Epithelial cell of prostate (primary cell): ENCODE results near the gene CYP3A4.
A peak's percentile ranks its signal among the peaks of the same experiment; 100 is the strongest.
"Not testable (repeated sequence)": the region's sequence is repeated elsewhere in the genome, so short reads cannot be mapped to it uniquely, and the experiment has no call there.

Experiments
- DNase-seq: peaks from one replicate; pipeline ENCODE4 v3.0.0-alpha.2; 2011; ENCODE audit warnings: low read depth, low spot score
- H3K27ac ChIP-seq: fragments of 450-650 bp; 2 replicates; pipeline ENCODE4 v1.5.1; 2017; ENCODE audit warnings: mild to moderate bottlenecking

Gene CYP3A4

GRCh38 chr7:99784007-99784406 is at the start of gene CYP3A4:
Gene CYP3A4 (minus strand): TSS chr7:99784184. CDS start chr7:99784081, 103 bp downstream.
- H3K27ac ChIP-seq, result no peak within 1 kb of the TSS
- no peak for DNase-seq

GRCh38 chr7:99833289-99833877 is 49.4 kb upstream of the CYP3A4 start:
- no peak for DNase-seq
- no peak overlapping the region for H3K27ac ChIP-seq

- DNase-seq, result no peak
- H3K27ac ChIP-seq, result no peak overlapping the region
Observed at GRCh38 chr7:99831595-99831994, 47.6 kb upstream of the CYP3A4 start.

GRCh38 chr7:99829524-99830160 is 45.7 kb upstream of the CYP3A4 start:
- DNase-seq, result no peak
- H3K27ac ChIP-seq, result no peak overlapping the region

GRCh38 chr7:99828811-99829210 is 44.8 kb upstream of the CYP3A4 start:
- no peak overlapping the region for H3K27ac ChIP-seq
- no peak for DNase-seq

GRCh38 chr7:99827040-99827778 is 43.2 kb upstream of the CYP3A4 start:
- H3K27ac ChIP-seq, result no peak overlapping the region
- no peak for DNase-seq

GRCh38 chr7:99825873-99826272 is 41.9 kb upstream of the CYP3A4 start:
- no peak overlapping the region for H3K27ac ChIP-seq
- no peak for DNase-seq

- no peak overlapping the region for H3K27ac ChIP-seq
- DNase-seq, result no peak
Observed at GRCh38 chr7:99825452-99825851, 41.5 kb upstream of the CYP3A4 start.

- H3K27ac ChIP-seq, result peak overlapping the region; percentile 27
- DNase-seq, result no peak
Observed at GRCh38 chr7:99824091-99824490, 40.1 kb upstream of the CYP3A4 start.

- no peak overlapping the region for H3K27ac ChIP-seq
- DNase-seq, result no peak
Observed at GRCh38 chr7:99822731-99823718, 39.0 kb upstream of the CYP3A4 start.

- DNase-seq, result no peak
- no peak overlapping the region for H3K27ac ChIP-seq
Observed at GRCh38 chr7:99820408-99821027, 36.5 kb upstream of the CYP3A4 start.

GRCh38 chr7:99808766-99809165 is 24.8 kb upstream of the CYP3A4 start:
- H3K27ac ChIP-seq, result no peak overlapping the region
- no peak for DNase-seq

- H3K27ac ChIP-seq, result no peak overlapping the region
- DNase-seq, result no peak
Observed at GRCh38 chr7:99806839-99807478, 23.0 kb upstream of the CYP3A4 start.

- no peak overlapping the region for H3K27ac ChIP-seq
- no peak for DNase-seq
Observed at GRCh38 chr7:99805641-99806040, 21.7 kb upstream of the CYP3A4 start.

GRCh38 chr7:99803118-99803517 is 19.1 kb upstream of the CYP3A4 start:
- not testable (repeated sequence) for DNase-seq, H3K27ac ChIP-seq

GRCh38 chr7:99801407-99801806 is 17.4 kb upstream of the CYP3A4 start:
- H3K27ac ChIP-seq, DNase-seq: not testable (repeated sequence)

- DNase-seq, result no peak
Observed at GRCh38 chr7:99798972-99799371, 15.0 kb upstream of the CYP3A4 start.

GRCh38 chr7:99795864-99796263 is 11.9 kb upstream of the CYP3A4 start:
- DNase-seq, H3K27ac ChIP-seq: not testable (repeated sequence)

More at GRCh38 chr7:99798972-99799371, 15.0 kb upstream of the CYP3A4 start:
- no peak overlapping the region for H3K27ac ChIP-seq
